Duodenal mucosa (tissue), 2 donors: ENCODE measurements around the gene GLI2.
A peak's percentile ranks its signal among the peaks of the same experiment; 100 is the strongest.

Experiments
- H3K27ac ChIP-seq: one replicate; pipeline ENCODE4 v1.7.0; 2013; ENCODE audit warnings: low read depth, low read length
- H3K27me3 ChIP-seq, 2 donors: one replicate each; pipeline ENCODE4 v1.7.0; 2013; ENCODE audit warnings: low read length in 2 of 2, control low read depth in 1 of 2; ENCODE audit not compliant: insufficient read depth in 2 of 2, control insufficient read depth in 1 of 2
- H3K36me3 ChIP-seq, 2 donors: one replicate each; pipeline ENCODE4 v1.7.0; 2013; ENCODE audit warnings: low read length in 2 of 2, control low read depth in 1 of 2; ENCODE audit not compliant: insufficient read depth in 2 of 2, control insufficient read depth in 1 of 2
- H3K4me1 ChIP-seq, 2 donors: one replicate each; pipeline ENCODE4 v1.7.0; 2013; ENCODE audit warnings: low read length in 2 of 2, control low read depth in 1 of 2; ENCODE audit not compliant: insufficient read depth in 2 of 2, control insufficient read depth in 1 of 2
- H3K4me3 ChIP-seq, 2 donors: one replicate each; pipeline ENCODE4 v1.7.0; 2013; ENCODE audit warnings: low read length in 2 of 2, low read depth in 1 of 2
- H3K9ac ChIP-seq, 2 donors: one replicate each; pipeline ENCODE4 v1.7.0; 2013; ENCODE audit warnings: low read length in 2 of 2, low read depth in 1 of 2
- H3K9me3 ChIP-seq, 2 donors: one replicate each; pipeline ENCODE4 v1.7.0; 2013; ENCODE audit warnings: low read length in 2 of 2, control low read depth in 1 of 2; ENCODE audit not compliant: control insufficient read depth in 1 of 2

The GLI2 gene

DNA sequence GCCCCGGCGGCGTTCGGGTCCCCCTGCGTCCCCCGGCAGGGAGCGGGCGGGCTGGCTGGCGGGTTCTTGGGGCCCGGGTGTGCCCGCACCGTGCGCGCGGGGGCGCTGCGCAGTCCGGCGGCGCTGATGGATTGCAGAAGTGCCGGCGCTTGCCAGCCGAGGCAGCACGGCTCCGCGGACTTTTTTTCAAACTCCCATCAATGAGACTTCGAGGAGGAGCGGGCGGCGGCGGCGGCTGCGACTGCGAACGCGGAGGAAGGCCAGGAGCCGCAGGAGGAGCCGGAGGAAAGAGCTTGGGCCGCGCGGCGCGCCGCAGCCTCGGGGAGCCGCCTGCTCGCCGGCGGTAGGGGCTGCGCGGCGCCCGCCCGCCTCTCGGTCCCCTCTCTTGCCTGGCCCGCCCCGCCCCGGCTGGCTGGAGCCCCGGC is at the start of gene GLI2:
Gene GLI2 (plus strand): TSS at position 123 of the 425 bp plus-strand sequence. CDS start 61,453 bp downstream, outside the sequence.
- Histone ChIP-seq H3K27ac (peak within 1 kb of the TSS; percentile 50), H3K4me1 (peaks cover 0 to 3% of the 10 kb centered on the region in 2 donors), H3K9me3 (no peaks in the 10 kb centered on the region), H3K36me3 (no peaks in the 10 kb centered on the region), H3K4me3 (peak within 1 kb of the TSS in 1 of 2 donors; percentile 48), H3K9ac (no peak within 1 kb of the TSS), H3K27me3 (peaks cover 56 to 72% of the 10 kb centered on the region in 2 donors)

DNA sequence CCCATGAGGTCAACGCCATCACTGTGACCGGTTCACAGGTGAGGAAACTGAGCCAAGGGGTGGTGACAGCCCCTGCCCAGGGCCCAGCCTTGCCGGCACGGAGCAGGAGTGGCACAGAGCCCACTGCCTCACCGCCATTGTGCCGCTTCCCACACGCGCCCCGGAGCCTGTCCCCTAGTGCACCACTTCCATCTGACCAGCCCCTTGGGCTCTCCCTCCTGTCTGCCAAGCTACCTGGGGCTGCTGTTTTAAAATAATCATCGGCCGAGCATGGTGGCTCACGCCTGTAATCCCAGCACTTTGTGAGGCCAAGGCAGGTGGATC is 49.7 kb upstream of the GLI2 start:
- Histone ChIP-seq H3K4me1 (no peaks in the 10 kb centered on the region), H3K4me3 (no peak overlapping the region), H3K27me3 (peaks cover 0 to 5% of the 10 kb centered on the region in 2 donors), H3K36me3 (no peaks in the 10 kb centered on the region), H3K9ac (no peak overlapping the region), H3K9me3 (no peaks in the 10 kb centered on the region), H3K27ac (no peak overlapping the region)

DNA sequence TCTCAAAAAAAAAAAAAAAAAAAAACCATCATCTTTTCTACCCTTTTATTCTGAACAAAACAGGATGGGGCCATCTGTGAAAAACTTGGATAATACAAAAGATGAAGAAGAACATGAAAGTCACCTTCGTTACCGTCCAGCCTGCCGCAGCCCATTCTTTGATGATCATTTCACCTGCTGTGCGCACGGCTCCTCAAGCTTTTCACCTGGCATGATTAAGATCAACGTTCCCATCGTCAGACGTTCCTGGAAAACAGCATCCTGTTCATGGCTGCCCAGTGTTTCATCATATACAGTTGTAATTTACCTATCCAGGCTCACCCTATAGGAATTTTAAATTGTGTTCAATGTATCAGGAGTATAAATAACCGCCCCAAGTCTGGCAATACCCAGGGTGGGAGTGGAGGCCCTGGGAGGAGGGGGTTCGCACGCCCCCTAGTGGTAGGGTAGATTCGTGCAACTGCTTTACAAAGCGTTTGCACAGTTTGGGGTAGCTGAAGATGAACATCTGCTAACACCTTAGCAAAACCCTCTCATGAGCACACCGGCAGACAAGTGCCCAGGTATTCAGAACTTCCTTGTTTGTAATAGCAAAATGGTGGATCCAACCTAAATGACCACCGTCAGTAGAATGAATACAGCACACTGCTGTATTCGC is 49.0 kb upstream of the GLI2 start:
- H3K4me1 ChIP-seq = no peaks in the 10 kb centered on the region
- H3K27me3 ChIP-seq = peaks cover 0 to 5% of the 10 kb centered on the region in 2 donors
- H3K9ac ChIP-seq = no peak overlapping the region
- no peaks in the 10 kb centered on the region for H3K9me3 ChIP-seq
- H3K4me3 ChIP-seq = no peak overlapping the region
- no peaks in the 10 kb centered on the region for H3K36me3 ChIP-seq
- no peak overlapping the region for H3K27ac ChIP-seq

DNA sequence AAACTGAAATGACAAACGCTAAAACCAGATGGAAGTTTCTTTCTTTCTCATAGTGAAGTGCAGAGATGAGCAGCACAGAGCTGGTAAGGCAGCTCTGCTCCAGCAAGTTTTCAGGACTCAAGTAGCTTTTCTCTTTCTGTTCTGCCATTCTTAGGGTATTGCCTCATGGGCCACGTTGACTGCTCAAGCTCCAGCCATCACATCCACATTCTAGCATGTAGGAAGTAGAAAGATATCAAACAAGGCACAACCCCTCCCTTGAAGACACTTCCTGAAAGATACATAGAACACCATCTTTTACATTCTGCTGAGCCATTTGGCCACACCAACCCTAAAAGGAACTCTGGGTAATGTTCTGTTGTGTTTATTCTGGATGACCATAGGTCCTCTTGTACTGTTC is 48.5 kb upstream of the GLI2 start:
- Histone ChIP-seq H3K9ac (no peak overlapping the region), H3K27me3 (peaks cover 0 to 5% of the 10 kb centered on the region in 2 donors), H3K4me3 (no peak overlapping the region), H3K36me3 (no peaks in the 10 kb centered on the region), H3K4me1 (no peaks in the 10 kb centered on the region), H3K27ac (no peak overlapping the region), H3K9me3 (no peaks in the 10 kb centered on the region)

DNA sequence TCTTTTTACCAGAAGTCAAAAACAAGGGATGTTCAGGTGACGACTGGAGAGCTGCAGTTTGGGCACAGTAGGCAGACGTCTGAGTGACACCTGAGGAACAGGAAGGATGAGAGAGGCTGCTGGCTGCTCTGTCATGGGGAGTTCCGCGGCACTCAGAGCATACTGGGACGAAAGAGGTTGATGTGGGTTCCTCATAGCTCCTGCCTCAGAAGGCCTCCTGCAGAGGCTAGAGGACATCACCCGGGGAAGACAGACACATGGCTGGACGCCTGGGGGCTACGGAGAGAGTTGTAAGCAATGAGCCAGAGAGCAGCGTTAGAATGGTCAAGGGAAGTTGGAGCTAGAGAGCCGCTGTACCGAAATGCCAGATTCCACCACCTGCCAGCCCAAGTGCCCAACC is 45.1 kb upstream of the GLI2 start:
- Histone ChIP-seq H3K4me3 (no peak overlapping the region), H3K9ac (no peak overlapping the region), H3K36me3 (no peaks in the 10 kb centered on the region), H3K4me1 (no peaks in the 10 kb centered on the region), H3K9me3 (no peaks in the 10 kb centered on the region), H3K27ac (no peak overlapping the region), H3K27me3 (peaks cover 10 to 14% of the 10 kb centered on the region in 2 donors)

DNA sequence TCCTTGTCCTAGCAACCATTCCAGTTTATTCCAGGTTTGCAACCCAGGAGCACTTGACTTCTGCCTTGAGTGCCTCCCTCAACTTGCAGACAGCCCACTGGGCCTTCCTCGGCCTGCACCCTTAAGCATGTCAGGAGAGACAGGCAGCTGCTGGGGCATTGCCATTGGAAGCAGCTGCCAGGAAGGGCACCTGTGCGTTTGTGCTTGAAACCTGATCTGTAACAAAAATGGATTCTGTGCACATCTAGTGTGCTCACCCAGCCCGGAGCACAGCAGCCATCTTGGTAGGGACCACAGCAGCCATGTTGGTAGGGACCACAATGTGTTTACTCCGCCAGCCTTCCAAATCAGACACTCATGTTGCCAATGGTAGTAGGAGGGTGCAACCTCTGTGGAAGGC is 44.3 kb upstream of the GLI2 start:
- H3K4me1 ChIP-seq = no peaks in the 10 kb centered on the region
- no peaks in the 10 kb centered on the region for H3K9me3 ChIP-seq
- H3K27ac ChIP-seq = no peak overlapping the region
- peaks cover 18 to 23% of the 10 kb centered on the region in 2 donors for H3K27me3 ChIP-seq
- H3K4me3 ChIP-seq = no peak overlapping the region
- no peak overlapping the region for H3K9ac ChIP-seq
- no peaks in the 10 kb centered on the region for H3K36me3 ChIP-seq

DNA sequence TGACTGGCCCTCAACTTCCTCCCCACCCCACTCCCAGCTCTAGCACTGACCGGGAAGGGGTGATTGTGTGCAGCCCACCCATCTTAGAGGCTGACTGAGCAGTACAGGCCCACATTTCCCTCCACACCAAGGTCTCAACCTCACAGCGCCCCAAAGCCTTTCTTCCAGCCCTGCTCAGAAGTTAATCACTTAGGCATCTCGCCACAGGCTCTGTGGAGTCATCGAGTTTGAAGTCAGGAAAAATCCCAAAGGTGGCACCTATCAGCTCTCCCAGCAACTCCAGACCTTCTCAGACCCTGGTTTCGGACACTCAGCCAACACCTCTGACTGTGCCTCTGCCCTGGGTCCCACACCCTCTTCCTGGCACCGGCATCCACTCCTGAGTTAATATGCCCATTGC is 43.0 kb upstream of the GLI2 start:
- Histone ChIP-seq H3K4me1 (no peaks in the 10 kb centered on the region), H3K4me3 (no peak overlapping the region), H3K9ac (no peak overlapping the region), H3K27ac (no peak overlapping the region), H3K36me3 (no peaks in the 10 kb centered on the region), H3K27me3 (peaks cover 18 to 23% of the 10 kb centered on the region in 2 donors), H3K9me3 (no peaks in the 10 kb centered on the region)

DNA sequence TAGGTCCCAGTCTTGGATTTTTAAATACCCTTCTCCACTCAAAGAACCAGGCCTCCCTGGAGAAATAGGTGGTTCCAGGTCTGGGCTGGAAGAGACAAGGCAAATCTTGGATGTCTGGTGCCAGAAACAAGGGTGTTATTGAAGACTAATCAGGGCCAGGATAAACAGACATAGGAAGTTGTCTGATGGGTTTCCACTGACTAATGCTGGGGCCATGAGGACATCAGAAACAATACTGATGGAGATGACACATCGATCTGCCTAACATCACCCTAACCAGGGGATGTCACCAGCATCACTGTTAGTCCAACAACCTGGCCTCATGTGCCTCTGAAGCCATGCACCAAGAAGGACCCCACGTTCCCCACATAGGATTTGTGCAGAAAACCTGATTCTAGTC is 42.5 kb upstream of the GLI2 start:
- Histone ChIP-seq H3K4me1 (no peaks in the 10 kb centered on the region), H3K27ac (no peak overlapping the region), H3K36me3 (no peaks in the 10 kb centered on the region), H3K9me3 (no peaks in the 10 kb centered on the region), H3K9ac (no peak overlapping the region), H3K4me3 (no peak overlapping the region), H3K27me3 (peaks cover 18 to 23% of the 10 kb centered on the region in 2 donors)

DNA sequence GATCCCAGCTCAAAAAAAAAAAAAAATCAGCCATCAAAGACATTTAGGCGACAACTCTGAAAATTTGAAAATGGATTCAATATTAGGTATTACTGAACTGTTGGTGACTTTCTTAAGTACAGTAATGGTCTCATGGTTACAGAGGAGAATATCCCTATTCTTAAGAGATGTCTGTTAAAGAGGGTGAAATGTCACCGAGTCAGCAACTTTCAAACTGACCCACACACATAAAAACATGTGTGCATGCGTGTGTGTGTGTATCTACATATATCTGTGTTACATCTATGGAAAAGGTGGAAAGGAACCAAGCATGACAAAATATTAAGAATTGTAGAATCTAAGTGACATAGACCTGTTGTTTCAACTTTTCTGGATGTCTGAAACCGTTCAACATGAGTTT is 41.6 kb upstream of the GLI2 start:
- H3K36me3 ChIP-seq = no peaks in the 10 kb centered on the region
- H3K9ac ChIP-seq = no peak overlapping the region
- H3K27me3 ChIP-seq = peaks cover 21 to 23% of the 10 kb centered on the region in 2 donors

DNA sequence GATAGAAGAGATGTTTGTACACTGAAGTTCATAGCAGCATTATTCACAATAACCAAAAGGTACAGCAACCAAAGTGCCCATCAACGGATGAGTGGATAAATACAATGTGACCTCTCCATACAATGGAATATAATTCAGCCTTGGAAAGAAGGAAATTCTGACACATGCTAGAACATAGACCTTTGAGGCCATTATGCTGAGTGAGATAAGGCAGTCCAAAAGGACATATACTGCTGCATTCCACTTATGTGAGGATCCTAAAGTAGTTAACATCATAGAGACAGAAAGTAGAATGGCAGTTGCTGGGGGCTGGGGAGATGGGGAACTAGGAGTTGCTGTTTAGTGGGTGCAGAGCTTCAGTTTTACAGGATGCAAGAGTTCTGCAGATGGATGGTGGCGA is 38.2 kb upstream of the GLI2 start:
- H3K9me3 ChIP-seq = no peaks in the 10 kb centered on the region
- H3K9ac ChIP-seq = no peak overlapping the region
- no peaks in the 10 kb centered on the region for H3K4me1 ChIP-seq
- H3K4me3 ChIP-seq = no peak overlapping the region
- H3K27me3 ChIP-seq = peaks cover 23 to 29% of the 10 kb centered on the region in 2 donors
- H3K36me3 ChIP-seq = no peaks in the 10 kb centered on the region
- H3K27ac ChIP-seq = no peak overlapping the region

More for the DNA sequence above, 41.6 kb upstream of the GLI2 start:
- Histone ChIP-seq H3K4me3 (no peak overlapping the region), H3K9me3 (no peaks in the 10 kb centered on the region), H3K27ac (no peak overlapping the region), H3K4me1 (no peaks in the 10 kb centered on the region)
